Immature natural killer cell (primary cell): ENCODE data around the gene FOXR1. TPM values are rescaled to one million over a fixed set of nuclear protein-coding genes. Genes with fewer than 3 reads are reported as not detected.
"Not testable (repeated sequence)": the region's sequence is repeated elsewhere in the genome, so short reads cannot be mapped to it uniquely, and the experiment has no call there.

Source experiments
- DNase-seq, 3 donors: peaks; one replicate each; pipeline ENCODE4 v3.0.0; 2022; ENCODE audit warnings: mixed read lengths in 1 of 3
- H3K27ac Mint-ChIP-seq, 6 donors: one replicate each; pipeline ENCODE4 v1.8.0; 2020; ENCODE audit warnings: mixed read lengths in 6 of 6, mild to moderate bottlenecking in 5 of 6, inconsistent platforms in 4 of 6, moderate library complexity in 3 of 6
- H3K27me3 Mint-ChIP-seq, 3 donors: one replicate each; pipeline ENCODE4 v1.8.0; 2020 to 2021; ENCODE audit warnings: low read depth in 3 of 3, mild to moderate bottlenecking in 3 of 3, mixed read lengths in 3 of 3, moderate library complexity in 3 of 3, inconsistent platforms in 1 of 3
- H3K36me3 Mint-ChIP-seq, 3 donors: one replicate each; pipeline ENCODE4 v1.8.0; 2020; ENCODE audit warnings: mixed read lengths in 3 of 3, inconsistent platforms in 2 of 3, mild to moderate bottlenecking in 2 of 3
- H3K4me1 Mint-ChIP-seq, 2 donors: one replicate each; pipeline ENCODE4 v1.8.0; 2020; ENCODE audit warnings: inconsistent platforms in 2 of 2, mild to moderate bottlenecking in 2 of 2, mixed read lengths in 2 of 2, moderate library complexity in 1 of 2
- H3K4me3 Mint-ChIP-seq, 5 donors: one replicate each; pipeline ENCODE4 v1.8.0; 2020; ENCODE audit warnings: mild to moderate bottlenecking in 5 of 5, mixed read lengths in 5 of 5, inconsistent platforms in 3 of 5, moderate library complexity in 3 of 5
- H3K9me3 Mint-ChIP-seq, 6 donors: one replicate each; pipeline ENCODE4 v1.8.0; 2020; ENCODE audit warnings: mild to moderate bottlenecking in 6 of 6, mixed read lengths in 6 of 6, inconsistent platforms in 4 of 6, moderate library complexity in 3 of 6
- polyA plus RNA-seq, 3 donors: library from polyadenylated mRNA; unstranded; fragments of 300-500 nt; fragmentation: Illumina TruSeq; gene quantifications; one replicate each; pipeline ENCODE4 v1.2.3, GENCODE V29; 2021

FOXR1 gene
- polyA plus RNA-seq, 3 donors from 2014 or later: not detected

- Mint-ChIP-seq H3K27ac (peak overlapping the region; percentile 16 to 99 (median 76)), H3K4me3 (peak overlapping the region in 3 of 5 donors; percentile 13 to 100 (median 99)), H3K27me3 (peaks cover 2 to 11% (median 7%) of the 10 kb centered on the region in 3 donors), H3K9me3 (no peaks in the 10 kb centered on the region), H3K4me1 (peaks cover 50 to 55% of the 10 kb centered on the region in 2 donors), H3K36me3 (peaks cover 11 to 34% (median 23%) of the 10 kb centered on the region in 3 donors)
- no peak for DNase-seq
These were observed 44.9 kb downstream of the FOXR1 start for GRCh38 chr11:119016216-119017009.

- peak in 1 of 3 donors; percentile 17 for DNase-seq
- peaks cover 11 to 31% (median 24%) of the 10 kb centered on the region in 3 donors for H3K36me3 Mint-ChIP-seq
These were observed 45.8 kb downstream of the FOXR1 start for GRCh38 chr11:119017377-119017776.

DNA sequence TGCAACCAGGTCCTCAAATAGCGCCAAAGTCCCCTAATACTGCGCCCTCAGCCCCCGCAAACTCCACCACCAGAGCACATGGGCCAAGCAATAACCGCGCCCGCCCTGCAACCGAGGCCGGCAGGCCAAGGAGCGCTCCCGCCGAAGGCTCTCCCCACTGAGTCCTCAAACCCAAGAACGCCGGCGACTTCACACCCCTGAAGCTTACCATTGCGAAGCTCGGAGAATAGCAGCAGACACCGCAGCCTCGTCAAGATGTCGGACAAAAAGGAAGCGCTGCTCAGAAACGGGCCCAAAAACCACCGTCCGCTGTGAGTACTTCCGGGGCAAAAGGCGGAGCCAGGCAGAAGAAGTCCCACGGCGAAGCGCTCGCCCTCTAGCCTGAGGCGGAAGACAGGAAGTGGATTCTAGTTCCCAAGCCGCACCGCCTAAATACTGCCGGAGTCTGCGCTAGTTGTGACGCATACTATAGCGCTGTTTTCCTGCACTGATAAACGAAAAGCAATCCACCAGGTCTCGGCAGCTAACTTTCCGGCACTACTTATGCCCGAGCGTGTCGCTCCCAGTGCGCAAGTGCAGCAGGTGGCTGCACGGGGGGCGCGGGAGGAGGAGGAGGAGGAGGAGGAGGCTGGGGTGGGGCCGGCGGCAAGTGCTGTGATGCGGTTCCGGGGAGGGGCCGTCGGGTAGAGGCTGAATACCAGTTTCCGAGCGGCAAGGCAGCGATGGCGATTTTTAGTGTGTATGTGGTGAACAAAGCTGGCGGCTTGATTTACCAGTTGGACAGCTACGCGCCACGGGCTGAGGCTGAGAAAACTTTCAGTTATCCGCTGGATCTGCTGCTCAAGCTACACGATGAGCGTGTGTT, 46.7 kb downstream of the FOXR1 start, which contains the start of the genes RPS25 and TRAPPC4:
Gene RPS25, minus strand, starts transcription at position 270 of the 865 bp plus-strand sequence. Its CDS starts 59 bp downstream, at position 211.
Gene TRAPPC4, plus strand, starts transcription at position 693 of the 865 bp plus-strand sequence. Its CDS starts 30 bp downstream, at position 723.
- H3K27ac Mint-ChIP-seq: peak within 1 kb of the TSS; percentile 98 to 100 (median 100)
- peaks cover 54 to 62% of the 10 kb centered on the region in 2 donors for H3K4me1 Mint-ChIP-seq
- peaks cover 13 to 27% (median 22%) of the 10 kb centered on the region in 3 donors for H3K36me3 Mint-ChIP-seq
- H3K27me3 Mint-ChIP-seq: peaks cover 2 to 11% (median 7%) of the 10 kb centered on the region in 3 donors
- DNase-seq: peak; percentile 94 to 96 (median 96)
- H3K9me3 Mint-ChIP-seq: no peaks in the 10 kb centered on the region
- H3K4me3 Mint-ChIP-seq: peak within 1 kb of the TSS; percentile 93 to 100 (median 98)

More at GRCh38 chr11:119017377-119017776, 45.8 kb downstream of the FOXR1 start:
- Mint-ChIP-seq H3K4me1 (peaks cover 54 to 60% of the 10 kb centered on the region in 2 donors), H3K4me3 (peak overlapping the region; percentile 93 to 100 (median 98)), H3K27me3 (peaks cover 2 to 11% (median 7%) of the 10 kb centered on the region in 3 donors), H3K27ac (peak overlapping the region; percentile 98 to 100 (median 100))
- H3K9me3 Mint-ChIP-seq: not testable (repeated sequence)

DNA sequence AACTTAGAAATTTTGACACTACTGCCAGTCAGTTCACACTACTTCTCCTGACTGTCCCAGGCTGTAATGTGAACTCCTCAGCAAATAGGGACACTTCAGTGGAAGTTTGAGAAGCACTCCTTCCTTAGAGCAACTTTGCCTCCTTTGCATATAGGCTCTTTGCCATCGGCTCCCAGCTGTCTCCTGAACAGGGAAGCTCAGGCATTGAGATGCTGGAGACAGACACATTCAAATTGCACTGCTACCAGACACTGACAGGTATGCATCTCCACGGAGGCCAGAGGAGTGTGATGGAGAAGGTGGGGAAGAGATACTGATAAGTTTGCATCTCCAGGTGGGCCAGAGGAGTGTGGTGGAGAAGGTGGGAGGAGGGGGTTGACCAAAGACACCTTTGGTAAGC, 48.4 kb downstream of the FOXR1 start:
- no peak for DNase-seq
- H3K4me1 Mint-ChIP-seq: peaks cover 61 to 67% of the 10 kb centered on the region in 2 donors
- no peaks in the 10 kb centered on the region for H3K9me3 Mint-ChIP-seq
- H3K27ac Mint-ChIP-seq: peak overlapping the region; percentile 98 to 100 (median 100)
- H3K36me3 Mint-ChIP-seq: peaks cover 15 to 22% (median 17%) of the 10 kb centered on the region in 3 donors
- H3K27me3 Mint-ChIP-seq: peaks cover 2 to 8% (median 7%) of the 10 kb centered on the region in 3 donors
- peak overlapping the region; percentile 93 to 100 (median 98) for H3K4me3 Mint-ChIP-seq

- no peaks in the 10 kb centered on the region for H3K9me3 Mint-ChIP-seq
- H3K27ac Mint-ChIP-seq: peak overlapping the region in 4 of 6 donors; percentile 22 to 59 (median 39)
- peaks cover 48 to 52% of the 10 kb centered on the region in 2 donors for H3K4me1 Mint-ChIP-seq
- H3K4me3 Mint-ChIP-seq: peak overlapping the region in 3 of 5 donors; percentile 27 to 30 (median 30)
- H3K36me3 Mint-ChIP-seq: peaks cover 9 to 10% (median 9%) of the 10 kb centered on the region in 3 donors
- no peak for DNase-seq
- peaks cover 2 to 8% (median 7%) of the 10 kb centered on the region in 3 donors for H3K27me3 Mint-ChIP-seq
These were observed 50.1 kb downstream of the FOXR1 start for GRCh38 chr11:119021631-119022030.

DNA sequence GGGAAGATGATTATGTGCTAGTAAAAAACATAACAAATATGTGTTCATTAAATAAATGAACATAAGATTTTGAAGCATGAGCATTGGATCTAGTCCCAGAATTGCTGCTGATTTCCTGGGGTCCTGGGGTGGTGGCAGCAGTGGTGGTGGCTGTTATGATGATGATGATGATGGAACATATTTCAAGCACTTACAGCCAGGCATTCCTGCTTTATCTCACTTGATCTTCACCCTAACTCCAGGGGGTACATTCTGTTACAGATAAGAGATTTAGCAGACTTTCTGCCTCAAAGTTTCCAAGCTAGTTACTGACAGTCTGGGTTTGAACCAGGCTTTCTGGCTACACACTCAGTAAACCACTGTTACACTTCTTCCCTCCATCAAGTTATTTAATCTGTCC, 52.2 kb downstream of the FOXR1 start:
- Mint-ChIP-seq H3K27me3 (no peaks in the 10 kb centered on the region), H3K27ac (peak overlapping the region in 3 of 6 donors; percentile 3 to 80 (median 4)), H3K4me3 (no peak overlapping the region), H3K36me3 (peaks cover 9 to 10% (median 9%) of the 10 kb centered on the region in 3 donors), H3K9me3 (no peaks in the 10 kb centered on the region), H3K4me1 (peaks cover 28 to 31% of the 10 kb centered on the region in 2 donors)
- no peak for DNase-seq

- Mint-ChIP-seq H3K36me3 (peaks cover 9 to 10% (median 9%) of the 10 kb centered on the region in 3 donors), H3K27ac (peak overlapping the region in 4 of 6 donors; percentile 61 to 82 (median 80)), H3K4me1 (peaks cover 23 to 27% of the 10 kb centered on the region in 2 donors), H3K27me3 (peaks cover 0 to under 1% (median 0%) of the 10 kb centered on the region in 3 donors), H3K9me3 (no peaks in the 10 kb centered on the region), H3K4me3 (no peak overlapping the region)
- DNase-seq: no peak
These were observed 53.0 kb downstream of the FOXR1 start for GRCh38 chr11:119024430-119025098.

GRCh38 chr11:119025099-119025473, 53.5 kb downstream of the FOXR1 start:
- Mint-ChIP-seq H3K36me3 (peaks cover 6 to 10% (median 9%) of the 10 kb centered on the region in 3 donors), H3K27ac (peak overlapping the region in 3 of 6 donors; percentile 35 to 80 (median 60)), H3K4me3 (no peak overlapping the region), H3K27me3 (peaks cover 0 to 2% (median 0%) of the 10 kb centered on the region in 3 donors), H3K4me1 (peaks cover 23 to 27% of the 10 kb centered on the region in 2 donors), H3K9me3 (no peaks in the 10 kb centered on the region)
- no peak for DNase-seq

DNA sequence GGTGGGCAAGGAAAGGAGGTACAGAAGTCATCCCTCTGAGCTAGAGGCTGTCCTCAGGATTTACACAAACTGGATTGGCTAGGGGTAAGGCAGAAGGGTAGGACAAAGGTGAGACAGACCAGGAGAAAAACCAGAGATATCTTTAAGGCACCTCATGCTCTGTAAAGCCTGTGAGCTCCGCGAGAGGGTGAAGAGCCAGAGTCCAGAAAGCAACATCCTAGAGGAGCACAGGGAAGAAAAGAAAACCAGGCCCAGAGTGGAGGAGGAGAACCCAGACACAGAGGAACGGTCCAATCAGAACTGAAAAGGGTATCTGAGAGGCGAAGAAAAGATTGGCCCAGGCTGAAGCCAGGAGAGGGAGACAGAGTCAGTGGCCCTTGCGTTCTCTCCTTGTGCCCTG, 54.0 kb downstream of the FOXR1 start:
- Mint-ChIP-seq H3K36me3 (peaks cover 6 to 10% (median 9%) of the 10 kb centered on the region in 3 donors), H3K9me3 (no peaks in the 10 kb centered on the region), H3K27ac (peak overlapping the region in 3 of 6 donors; percentile 60 to 80 (median 75)), H3K27me3 (peaks cover 0 to 2% (median 0%) of the 10 kb centered on the region in 3 donors), H3K4me1 (peaks cover 18 to 24% of the 10 kb centered on the region in 2 donors), H3K4me3 (no peak overlapping the region)
- DNase-seq: no peak

DNA sequence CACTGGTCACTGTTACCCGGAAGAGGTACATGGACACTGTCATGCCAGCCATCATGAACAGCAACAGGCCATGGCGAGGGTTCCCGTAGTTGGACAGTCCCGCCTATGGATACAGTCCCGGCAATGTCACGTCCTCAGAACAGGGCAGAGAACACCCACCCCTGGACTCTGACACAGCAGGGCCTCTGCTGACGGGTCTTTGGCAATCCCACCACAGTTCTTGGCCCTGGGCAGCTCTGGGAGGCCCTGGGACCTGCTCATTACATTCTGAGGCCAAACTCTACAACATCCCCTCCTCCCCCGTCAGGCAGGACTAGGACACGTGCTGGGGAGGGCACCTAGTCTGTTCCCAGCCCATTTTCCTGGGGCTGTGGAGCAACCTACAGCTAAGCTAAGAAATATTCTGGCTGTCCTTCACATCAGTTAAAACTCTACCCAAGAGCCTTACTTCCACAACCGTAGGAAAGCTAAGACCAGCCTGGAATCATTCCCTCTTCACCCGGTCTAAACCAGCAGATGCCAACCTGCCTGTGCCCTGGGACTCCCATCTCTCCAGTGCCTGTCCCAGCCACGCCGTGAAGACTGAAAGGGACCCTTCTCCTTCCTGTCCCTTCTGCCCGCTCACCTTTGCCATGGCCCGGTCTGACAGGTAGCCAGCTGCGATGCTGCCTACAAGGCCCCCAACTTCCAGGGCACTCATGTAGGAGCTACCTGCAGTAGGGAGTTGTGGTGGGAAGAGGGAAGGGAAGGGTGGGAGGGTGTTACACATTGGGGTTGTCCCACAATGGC, 54.6 kb downstream of the FOXR1 start:
- H3K27ac Mint-ChIP-seq: peak overlapping the region in 3 of 6 donors; percentile 7 to 55 (median 13)
- peaks cover 0 to 2% (median under 1%) of the 10 kb centered on the region in 3 donors for H3K27me3 Mint-ChIP-seq
- H3K4me3 Mint-ChIP-seq: no peak overlapping the region
- DNase-seq: no peak
- H3K9me3 Mint-ChIP-seq: no peaks in the 10 kb centered on the region
- H3K36me3 Mint-ChIP-seq: peaks cover 6 to 10% (median 9%) of the 10 kb centered on the region in 3 donors
- H3K4me1 Mint-ChIP-seq: peaks cover 21 to 22% of the 10 kb centered on the region in 2 donors

- Mint-ChIP-seq H3K36me3 (peaks cover 3 to 10% (median 6%) of the 10 kb centered on the region in 3 donors), H3K4me3 (no peak overlapping the region), H3K4me1 (peaks cover 15 to 22% of the 10 kb centered on the region in 2 donors), H3K27me3 (peaks cover 0 to 2% (median 2%) of the 10 kb centered on the region in 3 donors), H3K27ac (peak overlapping the region in 1 of 6 donors; percentile 17), H3K9me3 (no peaks in the 10 kb centered on the region)
- no peak for DNase-seq
These were observed 55.4 kb downstream of the FOXR1 start for GRCh38 chr11:119026970-119027369.
